SIG-M5 (cell line): Measurements from ENCODE around the gene UVRAG.

Experiments used
- DNase-seq: peaks from one replicate; lab custom pipeline; 2025; lab: John Stamatoyannopoulos, UW

UVRAG gene

DNA sequence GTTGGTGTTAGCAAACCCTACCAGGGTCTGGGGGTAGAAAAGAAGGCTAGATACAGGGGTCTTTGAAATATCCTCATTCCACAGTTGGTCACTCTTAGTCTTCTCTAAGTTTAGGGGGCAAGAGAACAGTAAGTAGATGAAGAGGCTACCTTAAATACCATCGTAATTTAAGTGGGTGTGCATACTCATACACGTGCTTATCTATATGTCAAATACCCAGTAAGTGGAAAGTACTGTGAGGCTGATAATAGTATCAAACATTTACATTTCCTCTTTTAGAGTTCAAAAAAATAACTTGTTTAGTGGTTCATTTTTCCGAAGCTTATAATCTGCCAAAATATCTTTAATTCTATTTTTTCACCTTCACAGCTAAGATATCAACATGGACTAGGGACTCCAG is 300.5 kb downstream of the UVRAG start:
- no peak for DNase-seq

DNA sequence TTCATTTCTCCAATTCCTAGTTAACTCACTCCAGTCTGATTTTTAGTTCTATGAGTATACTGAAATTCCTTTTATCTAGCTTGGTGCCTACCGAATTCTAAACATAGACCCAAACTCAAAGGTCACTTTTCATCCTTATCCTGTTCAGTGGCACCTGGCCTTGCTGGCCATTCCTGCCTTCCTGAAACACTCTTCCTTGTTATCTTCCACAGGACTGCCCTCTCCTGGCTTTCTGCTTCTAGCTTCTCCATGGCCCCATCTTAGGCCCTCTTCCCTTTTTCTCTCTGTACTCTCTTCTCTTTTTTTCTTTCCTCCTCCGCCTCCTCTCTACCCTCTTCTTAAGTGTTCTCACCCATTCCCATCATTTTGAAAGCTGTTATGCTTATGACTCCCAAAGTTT is 304.0 kb downstream of the UVRAG start:
- no peak for DNase-seq

DNA sequence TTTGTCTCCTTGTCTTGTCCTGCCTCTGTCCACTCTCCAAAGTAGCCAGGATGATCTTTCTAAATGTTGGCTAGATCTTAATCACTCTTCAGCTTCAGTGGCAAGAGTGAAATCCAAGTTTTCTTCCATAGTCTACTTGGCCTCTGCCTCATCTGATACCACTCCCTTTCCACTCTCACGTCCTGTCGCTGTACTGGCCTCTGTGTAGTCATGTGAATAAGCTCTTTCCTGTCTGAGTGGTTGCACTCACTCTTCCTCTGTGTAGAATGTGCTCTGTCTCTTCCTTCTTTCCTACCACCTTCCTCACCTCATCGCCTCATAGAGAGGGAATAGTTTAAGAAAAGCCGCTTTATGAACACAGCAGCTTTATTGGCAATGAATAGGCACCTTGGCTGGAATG is 304.8 kb downstream of the UVRAG start:
- DNase-seq = no peak

DNA sequence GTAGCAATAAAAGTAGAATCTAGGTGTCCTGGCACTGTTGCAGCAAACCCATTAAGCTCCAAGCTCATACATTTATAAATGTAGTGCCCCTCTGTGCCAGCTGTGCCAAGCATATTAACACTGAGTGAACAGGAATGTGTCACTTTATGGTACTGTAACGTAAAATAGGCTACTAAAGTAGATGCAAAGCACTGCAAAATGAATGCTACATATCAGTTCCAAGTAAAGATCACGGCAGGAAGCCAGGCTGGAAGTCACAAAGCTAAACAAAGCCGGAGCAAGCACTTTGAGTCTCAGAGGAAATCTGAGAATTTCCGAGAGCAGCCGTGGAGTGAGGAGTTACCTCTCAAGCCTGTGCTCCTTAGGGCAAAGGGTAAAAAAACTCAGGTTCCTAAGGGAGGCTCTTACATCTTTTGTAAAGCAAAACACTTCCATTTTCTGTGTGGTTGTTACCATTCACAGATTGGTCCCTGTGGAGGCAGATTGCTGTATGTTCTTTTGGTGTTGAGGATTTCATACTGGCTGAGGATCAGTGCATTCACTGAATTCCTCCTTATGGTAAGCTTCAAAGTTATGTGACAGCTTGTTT is 305.6 kb downstream of the UVRAG start:
- no peak for DNase-seq

DNA sequence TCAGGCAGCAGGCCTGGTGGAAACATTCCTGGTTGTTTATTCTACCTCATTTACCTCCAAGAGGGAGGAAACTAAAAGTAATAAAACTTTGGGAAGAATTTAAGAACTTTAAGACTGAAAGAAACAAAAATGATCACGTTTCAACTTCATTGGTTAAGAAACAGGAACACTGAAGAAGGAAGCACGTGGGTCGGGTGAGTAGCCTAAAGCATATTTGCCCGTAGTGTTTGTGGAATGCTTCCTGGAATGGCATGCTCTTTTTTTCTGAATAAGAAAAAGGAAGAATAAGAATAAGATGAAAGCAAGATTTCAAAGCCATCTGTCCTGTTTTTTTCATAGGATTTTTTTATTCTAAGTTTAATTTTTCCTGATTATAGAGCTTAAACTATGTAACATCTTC is 308.2 kb downstream of the UVRAG start:
- no peak for DNase-seq

DNA sequence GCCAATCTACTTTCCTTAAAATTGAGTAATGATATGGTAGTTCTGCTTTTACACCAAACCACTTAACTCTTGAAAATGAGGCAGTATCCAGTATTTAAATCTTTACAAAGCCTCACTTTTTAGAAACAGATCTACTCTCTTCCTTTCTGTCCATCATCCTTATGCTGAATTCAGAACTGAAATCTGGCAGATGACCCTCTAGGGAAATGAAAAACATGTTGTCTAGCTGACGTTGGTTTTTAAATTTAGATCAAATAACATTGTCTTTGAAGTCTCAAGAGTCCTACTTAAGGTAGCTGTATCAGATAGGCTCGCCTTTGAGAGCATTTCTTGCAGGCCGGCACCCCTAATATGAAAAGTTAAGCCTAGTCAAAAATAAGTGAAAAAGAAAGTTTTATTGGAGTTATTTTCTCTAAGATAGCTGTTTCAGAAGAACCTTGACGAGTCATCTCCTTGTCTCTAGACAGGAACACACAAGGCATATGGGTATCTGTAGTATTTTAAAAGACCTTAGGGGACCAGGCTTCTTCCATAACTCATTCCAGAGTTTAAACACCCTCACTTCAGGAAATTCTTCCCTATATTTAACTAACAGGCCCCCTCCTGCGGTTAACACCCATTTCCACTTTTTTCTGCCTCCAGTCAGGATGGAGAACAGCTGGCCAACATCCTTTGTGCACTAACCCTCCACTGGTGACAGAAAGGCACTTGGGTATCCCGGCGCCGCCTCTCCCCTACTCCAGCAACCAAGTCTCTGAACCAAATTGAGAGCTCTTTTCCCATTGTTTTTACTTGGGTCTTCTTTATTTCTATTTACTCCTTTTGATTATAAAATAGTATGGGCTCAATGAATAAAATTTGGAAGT is 310.1 kb downstream of the UVRAG start:
- DNase-seq = no peak

DNA sequence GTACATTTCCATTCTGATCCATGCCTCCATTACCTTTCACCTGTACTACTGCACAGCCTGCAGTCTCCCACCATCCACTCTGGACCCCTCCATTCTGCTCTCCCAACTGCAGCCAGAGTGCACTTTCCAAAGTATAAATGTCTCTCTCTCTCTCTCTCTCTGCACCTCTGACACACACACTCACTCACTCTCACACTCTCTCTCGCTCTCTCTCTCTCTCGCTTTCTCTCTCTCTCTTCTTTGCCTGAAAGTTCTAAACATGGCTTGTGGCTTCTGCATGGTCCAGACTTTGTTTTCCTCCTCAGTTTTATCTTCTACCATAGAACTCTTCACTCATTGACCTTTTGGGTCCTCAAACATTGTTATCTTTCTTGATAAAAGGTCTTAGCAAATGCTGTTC is 314.7 kb downstream of the UVRAG start:
- DNase-seq = no peak

DNA sequence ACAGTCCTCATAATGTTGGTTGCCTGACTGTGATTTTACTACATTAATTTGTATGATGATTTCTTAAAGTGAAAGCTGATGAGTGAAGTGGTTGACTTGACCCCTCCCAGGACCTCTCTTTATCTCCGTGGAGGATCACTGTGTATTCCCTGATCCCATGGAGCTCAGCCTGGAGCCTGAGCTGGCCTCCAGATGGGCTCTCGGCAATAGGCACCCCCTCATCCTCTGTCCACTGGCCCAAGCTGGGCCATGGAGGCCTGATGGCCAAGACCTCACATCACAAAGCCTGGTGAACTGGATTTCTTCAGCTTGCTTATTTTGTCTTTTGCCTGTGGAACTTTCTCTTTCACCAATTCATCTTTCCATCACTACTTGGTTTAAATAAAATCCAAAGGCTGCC is 316.1 kb downstream of the UVRAG start:
- no peak for DNase-seq

DNA sequence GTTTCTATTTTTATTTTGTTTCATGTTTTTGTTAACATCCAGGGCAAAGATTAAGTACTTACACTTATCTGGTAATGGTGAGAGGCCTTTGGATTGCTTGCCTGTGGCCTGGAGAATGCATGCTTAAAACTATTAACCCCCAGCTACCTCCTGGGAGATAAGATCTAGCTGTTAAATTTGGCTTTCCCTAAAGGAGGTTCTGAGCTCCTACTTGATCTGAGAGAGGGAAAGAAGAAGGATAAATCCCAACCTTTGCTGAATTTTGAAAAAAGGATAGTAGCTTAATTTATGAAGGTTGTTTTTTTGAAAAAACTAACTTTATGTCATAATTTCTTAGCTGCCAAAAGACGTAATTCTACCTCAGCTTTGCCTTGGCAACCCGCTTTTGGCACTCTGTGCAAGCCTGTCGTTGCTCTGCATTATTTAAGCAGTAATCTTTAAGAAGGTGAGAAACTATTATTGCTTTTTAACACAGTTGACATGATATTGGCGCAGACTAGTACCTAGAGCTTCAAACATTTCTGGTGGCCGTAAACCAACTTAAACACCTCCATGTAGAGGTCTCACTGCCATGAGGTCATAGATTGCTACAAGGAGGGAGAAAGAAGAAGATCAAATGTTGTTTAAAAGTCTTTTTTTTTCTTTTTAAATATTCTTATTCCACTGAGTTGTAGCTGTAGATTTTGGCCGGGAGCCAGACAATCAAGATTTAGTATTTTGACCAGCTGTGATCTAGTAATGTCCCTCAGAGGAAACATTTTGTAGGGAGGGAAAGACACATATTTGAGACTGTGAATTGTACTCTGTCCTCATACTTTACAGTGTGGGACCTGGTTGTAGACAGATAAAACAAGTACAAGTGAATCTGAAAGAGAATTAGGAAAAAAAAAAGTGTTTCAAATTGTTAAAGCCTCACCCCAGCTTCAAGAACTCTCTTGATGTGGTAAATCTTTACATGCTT is 316.9 kb downstream of the UVRAG start:
- no peak for DNase-seq

DNA sequence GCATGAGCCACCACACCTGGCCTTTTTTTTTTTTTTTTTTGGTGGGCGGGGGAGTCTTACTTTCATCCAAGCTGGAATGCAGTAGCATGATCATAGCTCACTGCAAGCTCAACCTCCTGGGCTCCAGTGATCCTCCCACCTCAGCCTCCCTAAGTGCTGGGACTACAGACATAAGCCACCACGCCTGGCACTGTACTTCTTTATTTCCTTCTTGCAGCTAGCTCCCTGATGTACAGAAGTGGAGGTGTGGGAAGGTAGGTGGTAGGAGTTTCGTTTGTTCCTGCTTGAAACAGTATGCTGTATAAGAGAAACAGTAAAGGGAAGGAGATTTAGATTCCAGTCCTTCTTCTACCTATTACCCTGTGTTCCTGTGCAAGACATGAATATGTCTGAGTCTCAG is 319.2 kb downstream of the UVRAG start:
- DNase-seq = no peak

DNA sequence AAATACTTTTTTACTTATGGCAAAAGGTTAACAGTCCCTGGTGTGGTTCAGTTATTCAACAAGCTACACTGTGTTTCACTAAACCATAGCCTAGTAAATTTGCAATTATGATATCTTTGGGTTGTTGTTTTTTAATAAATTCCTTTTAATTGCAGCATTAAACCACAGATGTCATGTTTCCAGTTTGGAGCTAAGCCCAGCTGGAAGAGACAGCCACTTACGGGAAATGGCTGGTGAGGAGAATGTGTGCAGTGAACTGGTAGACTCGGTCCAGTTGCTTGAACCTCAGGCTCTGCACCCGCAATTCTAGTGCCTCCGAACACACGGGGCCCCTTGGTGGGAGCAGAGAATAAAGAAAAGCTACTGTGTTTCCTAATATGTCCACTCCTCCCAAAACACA is 320.5 kb downstream of the UVRAG start:
- no peak for DNase-seq

DNA sequence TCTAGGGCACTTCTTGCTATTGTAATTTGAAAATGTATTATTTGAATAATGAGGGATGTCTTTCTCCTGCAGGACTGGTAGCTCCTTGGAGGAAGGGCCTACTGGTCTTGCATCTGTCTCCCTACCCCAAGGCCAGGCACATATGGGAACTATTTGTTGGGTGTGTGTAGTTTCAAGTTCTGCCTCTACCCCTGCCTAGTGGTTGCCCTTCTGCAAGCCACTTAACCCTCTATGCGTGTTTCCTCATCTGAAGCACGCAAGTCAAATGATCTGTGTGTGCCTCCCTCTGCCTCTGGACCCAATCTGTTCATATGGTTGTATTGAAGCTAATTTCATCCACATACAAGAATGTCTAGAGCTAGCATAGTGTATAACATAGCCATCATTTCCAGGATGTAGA is 324.3 kb downstream of the UVRAG start:
- DNase-seq = no peak

DNA sequence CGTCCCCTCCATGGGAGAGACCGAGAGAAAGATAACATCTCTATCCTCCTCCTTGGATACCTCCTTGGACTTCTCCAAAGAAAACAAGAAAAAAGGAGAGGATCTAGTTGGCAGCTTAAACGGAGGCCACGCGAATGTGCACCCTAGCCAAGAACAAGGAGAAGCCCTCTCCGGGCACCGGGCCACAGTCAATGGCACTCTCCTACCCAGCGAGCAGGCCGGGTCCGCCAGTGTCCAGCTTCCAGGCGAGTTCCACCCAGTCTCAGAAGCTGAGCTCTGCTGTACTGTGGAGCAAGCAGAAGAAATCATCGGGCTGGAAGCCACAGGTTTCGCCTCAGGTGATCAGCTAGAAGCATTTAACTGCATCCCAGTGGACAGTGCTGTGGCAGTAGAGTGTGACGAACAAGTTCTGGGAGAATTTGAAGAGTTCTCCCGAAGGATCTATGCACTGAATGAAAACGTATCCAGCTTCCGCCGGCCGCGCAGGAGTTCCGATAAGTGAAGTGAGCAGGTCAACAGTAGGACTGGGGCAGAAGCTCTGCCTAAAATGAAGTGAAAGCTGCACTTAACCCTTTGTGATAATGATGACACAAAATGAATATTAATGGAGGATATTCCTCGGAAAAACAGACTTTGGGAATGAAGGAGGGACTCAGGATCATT is 326.0 kb downstream of the UVRAG start:
- DNase-seq = no peak

DNA sequence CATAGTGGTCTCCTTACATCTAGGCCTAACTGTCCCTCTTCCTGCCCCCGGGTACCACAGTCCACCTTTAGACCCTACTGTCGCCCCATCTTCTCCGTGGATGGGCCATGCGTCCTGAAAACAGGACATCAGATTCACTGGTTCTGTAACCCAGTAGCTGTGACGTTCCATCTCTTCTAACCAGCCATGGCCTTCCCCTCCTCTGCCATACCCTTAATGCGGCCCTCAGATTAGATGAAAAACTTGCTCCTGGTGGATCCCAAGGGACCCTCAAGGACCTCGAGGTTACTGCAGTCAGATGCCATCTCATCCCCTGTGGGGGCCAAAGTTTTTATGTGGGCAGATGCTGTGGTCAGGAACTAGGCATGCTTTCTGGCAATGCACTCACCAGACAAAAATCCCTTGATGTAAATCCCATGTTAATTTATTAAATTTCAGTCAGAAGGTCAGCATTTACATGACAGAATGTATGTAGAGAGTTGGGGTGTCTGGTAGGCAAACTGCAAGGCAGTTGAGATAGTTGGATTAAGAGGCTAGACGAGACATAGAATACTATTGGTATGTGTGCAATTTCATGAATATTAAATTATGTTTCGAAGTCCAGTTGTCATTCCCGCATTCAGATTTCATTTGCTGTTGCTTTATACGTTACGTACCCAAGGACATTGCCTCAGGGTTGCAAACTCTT is 327.0 kb downstream of the UVRAG start:
- no peak for DNase-seq

DNA sequence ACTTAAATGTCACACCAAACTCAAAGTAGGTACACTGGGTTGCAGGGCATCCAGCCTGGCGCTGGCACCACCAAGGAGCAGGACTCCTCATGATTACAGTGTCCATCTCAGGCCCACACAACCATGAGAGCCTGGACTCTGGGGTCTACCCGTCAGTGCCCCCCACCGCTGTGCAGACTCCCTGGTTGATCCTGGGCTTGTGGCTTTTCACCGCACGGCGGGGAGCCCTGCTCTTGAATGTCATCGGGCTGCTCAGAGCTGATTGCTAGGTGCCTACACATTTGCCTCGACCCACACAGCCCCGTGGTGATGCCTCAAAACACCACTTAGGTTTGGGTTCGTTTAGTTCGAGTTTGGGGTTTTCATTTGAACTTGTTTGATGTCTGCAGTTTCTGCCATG is 328.3 kb downstream of the UVRAG start:
- no peak for DNase-seq

DNA sequence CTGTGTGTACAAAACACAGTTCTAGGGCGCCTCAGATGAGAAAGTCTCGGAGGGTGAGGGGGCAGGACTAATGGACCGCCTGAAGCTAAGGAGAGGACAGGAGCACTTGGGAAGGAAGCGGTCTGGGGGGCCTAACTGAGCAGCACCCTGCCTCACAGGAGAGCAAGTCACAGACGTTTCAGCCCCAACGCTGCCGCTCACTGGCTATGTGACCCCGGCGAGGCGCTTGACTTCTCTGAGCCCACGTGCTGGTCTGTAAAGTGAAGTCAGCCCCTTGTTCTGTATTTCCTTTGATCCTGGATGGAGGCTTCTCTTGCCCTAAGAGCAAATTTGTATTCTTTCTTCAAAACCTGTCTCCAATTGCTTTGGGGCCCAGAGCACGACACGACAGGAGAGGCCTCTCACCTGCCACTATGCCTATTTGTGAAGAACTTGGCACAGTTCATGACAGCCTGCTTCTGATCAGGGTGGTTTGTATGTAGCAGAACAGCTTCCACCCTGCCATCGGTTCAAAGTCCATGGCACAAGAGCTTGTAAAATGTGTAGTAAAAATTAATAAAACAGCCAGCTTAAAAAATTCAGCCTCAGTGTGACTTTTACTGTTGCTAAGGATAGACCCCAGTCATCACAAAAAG is 332.2 kb downstream of the UVRAG start:
- DNase-seq = no peak

DNA sequence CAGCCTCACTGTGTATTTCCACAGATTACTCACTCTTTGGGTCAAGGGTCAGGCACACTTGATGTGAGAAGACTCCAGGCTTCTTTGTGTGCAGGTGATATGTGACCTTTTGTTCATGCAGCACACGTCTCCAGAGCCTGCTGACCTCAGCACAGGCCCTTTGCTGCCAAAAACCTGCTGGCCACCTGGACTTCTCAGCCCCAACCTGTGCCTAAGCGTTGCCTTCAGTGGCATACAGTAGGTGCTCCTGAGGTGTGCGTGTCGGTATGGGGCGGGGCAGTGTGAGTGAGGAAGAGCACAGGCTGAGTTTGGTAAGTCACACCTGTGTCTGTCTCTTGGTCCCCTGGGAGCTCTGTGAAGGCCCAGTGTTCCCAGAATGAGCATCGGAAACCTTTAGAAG is 333.2 kb downstream of the UVRAG start:
- no peak for DNase-seq

DNA sequence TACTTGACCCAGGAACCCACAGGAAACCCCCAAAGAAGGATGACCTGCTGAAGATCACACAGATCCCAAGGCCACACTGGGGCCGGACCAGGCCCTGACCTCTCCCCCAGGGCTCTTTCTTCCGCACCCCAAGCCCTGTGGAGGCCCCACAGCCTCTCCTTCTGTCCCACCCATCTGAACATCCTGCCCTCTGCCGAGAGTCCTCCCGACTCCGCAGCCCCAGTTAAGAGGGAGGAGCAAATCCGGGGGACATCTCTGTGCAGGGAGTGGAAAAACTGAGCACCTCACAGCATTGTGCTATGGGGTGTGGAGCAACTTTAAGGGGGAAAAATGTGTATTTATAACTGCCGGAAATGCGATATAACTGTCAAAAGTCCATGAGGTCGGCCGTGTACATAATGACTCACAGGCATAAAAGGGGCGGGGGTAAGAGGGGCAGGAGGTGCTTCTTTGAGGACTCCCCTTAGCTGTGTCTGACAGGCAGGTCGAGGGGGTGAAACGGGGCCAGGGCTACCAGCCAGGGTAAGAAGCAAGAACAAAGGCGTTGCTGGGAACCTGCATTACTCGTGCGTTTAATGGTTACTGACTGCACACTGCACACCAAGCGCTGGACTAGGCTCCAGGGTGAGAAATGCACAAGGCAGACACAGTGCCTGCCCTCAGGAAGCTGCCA is 334.1 kb downstream of the UVRAG start:
- no peak for DNase-seq

DNA sequence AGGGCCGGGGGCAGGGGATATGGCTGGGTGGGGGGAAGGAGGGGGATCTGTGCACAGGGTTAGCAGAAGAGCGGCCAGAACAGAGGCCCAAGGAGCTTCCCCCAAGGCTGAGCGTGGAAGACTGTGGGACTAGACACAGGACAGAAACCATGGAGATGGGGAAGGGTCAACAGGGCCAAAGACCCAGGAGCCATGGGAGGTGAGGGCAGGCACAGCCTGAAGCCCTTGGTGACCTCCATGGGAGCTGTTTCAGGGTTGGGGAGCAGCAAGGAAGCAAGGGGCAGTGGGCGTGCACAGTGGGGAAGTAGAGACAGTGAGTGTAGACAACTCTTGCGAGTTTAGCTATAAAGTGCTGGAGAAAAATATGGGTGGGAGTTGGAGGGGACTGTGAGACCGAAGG is 334.7 kb downstream of the UVRAG start:
- no peak for DNase-seq

DNA sequence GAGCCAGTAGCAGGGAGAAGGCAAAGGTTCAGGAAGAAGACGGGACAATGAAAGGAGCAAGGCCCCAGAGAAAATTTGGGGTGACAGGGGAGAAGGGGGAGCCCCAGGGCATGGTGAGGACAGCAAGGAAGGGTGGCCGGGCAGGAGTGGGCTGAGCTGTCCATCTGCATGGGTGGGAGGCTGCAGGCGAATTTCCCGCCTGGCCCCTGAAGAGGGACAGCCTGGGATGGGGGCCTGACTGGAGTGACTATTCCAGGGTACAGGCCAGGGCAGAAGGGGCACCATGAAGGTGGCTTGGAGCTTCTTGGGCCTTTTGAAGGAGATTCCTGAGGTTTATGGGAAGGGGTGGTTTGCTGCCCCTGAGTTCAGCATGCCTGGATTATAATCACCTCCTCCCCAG is 335.1 kb downstream of the UVRAG start:
- DNase-seq = no peak
